ENCODE measurements around the gene AKR1A1.
"Not testable (repeated sequence)": the region's sequence is repeated elsewhere in the genome, so short reads cannot be mapped to it uniquely, and the experiment has no call there.

The AKR1A1 gene

GRCh38 chr1:45510036-45510971 is 40.3 kb upstream of the AKR1A1 start:
- TF ChIP-seq EZH2phosphoT487 (conservative IDR thresholded peaks at IDR 0.05; ENCODE audit: low read length), result no peak
- no peak for TF ChIP-seq CTCF (IDR thresholded peaks at IDR 0.05; ENCODE audit: insufficient read depth, low read length, poor library complexity, severe bottlenecking)
- H3K27ac ChIP-seq (ENCODE audit: low read depth, low read length), result no peak overlapping the region
- no peaks in the 10 kb centered on the region for H3K79me2 ChIP-seq (ENCODE audit: insufficient read depth, low read length)
- peaks cover 29% of the 10 kb centered on the region for H3F3A ChIP-seq (ENCODE audit: insufficient read depth)
- no peak overlapping the region for H2AFZ ChIP-seq (ENCODE audit: low read depth, low read length, severe bottlenecking)
- no peak overlapping the region for H3K9ac ChIP-seq (ENCODE audit: low read length)
- H3K4me3 ChIP-seq (ENCODE audit: insufficient read depth, low read length, poor library complexity, severe bottlenecking), result no peak overlapping the region
- H3K4me2 ChIP-seq (ENCODE audit: low read depth, low read length, poor library complexity, severe bottlenecking), result no peak overlapping the region
- no peaks in the 10 kb centered on the region for H3K9me3 ChIP-seq (ENCODE audit: insufficient read depth, low read length)
- peaks cover 19% of the 10 kb centered on the region for H3K36me3 ChIP-seq (ENCODE audit: low read length)
- H4K20me1 ChIP-seq (ENCODE audit: low read depth, low read length), result no peaks in the 10 kb centered on the region
- H3K27me3 ChIP-seq (ENCODE audit: low read length), result no peaks in the 10 kb centered on the region
- H3K9me2 ChIP-seq (replicated peaks; ENCODE audit: insufficient read depth, low read length), result no peaks in the 10 kb centered on the region

- Histone ChIP-seq H3K4me3 (ENCODE audit: insufficient read depth, low read length, poor library complexity, severe bottlenecking) (no peak overlapping the region), H3K4me2 (ENCODE audit: low read depth, low read length, poor library complexity, severe bottlenecking) (no peak overlapping the region), H3K9me2 (replicated peaks; ENCODE audit: insufficient read depth, low read length) (no peaks in the 10 kb centered on the region), H3K36me3 (ENCODE audit: low read length) (peaks cover 24% of the 10 kb centered on the region), H3K9me3 (ENCODE audit: insufficient read depth, low read length) (no peaks in the 10 kb centered on the region), H3K27me3 (ENCODE audit: low read length) (no peaks in the 10 kb centered on the region), H2AFZ (ENCODE audit: low read depth, low read length, severe bottlenecking) (no peak overlapping the region), H4K20me1 (ENCODE audit: low read depth, low read length) (no peaks in the 10 kb centered on the region), H3K79me2 (ENCODE audit: insufficient read depth, low read length) (peaks cover 3% of the 10 kb centered on the region; the same call in 1 of the 2 replicates), H3K9ac (ENCODE audit: low read length) (no peak overlapping the region), H3K27ac (ENCODE audit: low read depth, low read length) (no peak overlapping the region), H3F3A (ENCODE audit: insufficient read depth) (peaks cover 29% of the 10 kb centered on the region)
- TF ChIP-seq CTCF (IDR thresholded peaks at IDR 0.05; ENCODE audit: insufficient read depth, low read length, poor library complexity, severe bottlenecking) (no peak), EZH2phosphoT487 (conservative IDR thresholded peaks at IDR 0.05; ENCODE audit: low read length) (no peak)
Observed at GRCh38 chr1:45510972-45511527, 39.6 kb upstream of the AKR1A1 start.

GRCh38 chr1:45512641-45513054 is 38.0 kb upstream of the AKR1A1 start:
- Histone ChIP-seq H3K27ac (ENCODE audit: low read depth, low read length) (no peak overlapping the region), H3K36me3 (ENCODE audit: low read length) (peaks cover 27% of the 10 kb centered on the region), H4K20me1 (ENCODE audit: low read depth, low read length) (no peaks in the 10 kb centered on the region), H3K4me3 (ENCODE audit: insufficient read depth, low read length, poor library complexity, severe bottlenecking) (no peak overlapping the region), H3K9me2 (replicated peaks; ENCODE audit: insufficient read depth, low read length) (no peaks in the 10 kb centered on the region), H3K27me3 (ENCODE audit: low read length) (no peaks in the 10 kb centered on the region), H3K4me2 (ENCODE audit: low read depth, low read length, poor library complexity, severe bottlenecking) (no peak overlapping the region), H3K79me2 (ENCODE audit: insufficient read depth, low read length) (peaks cover 13% of the 10 kb centered on the region; the same call in 1 of the 2 replicates), H2AFZ (ENCODE audit: low read depth, low read length, severe bottlenecking) (no peak overlapping the region), H3K9me3 (ENCODE audit: insufficient read depth, low read length) (no peaks in the 10 kb centered on the region), H3K9ac (ENCODE audit: low read length) (no peak overlapping the region), H3F3A (ENCODE audit: insufficient read depth) (peaks cover 29% of the 10 kb centered on the region)
- TF ChIP-seq CTCF (IDR thresholded peaks at IDR 0.05; ENCODE audit: insufficient read depth, low read length, poor library complexity, severe bottlenecking), result peak; percentile 54
- TF ChIP-seq EZH2phosphoT487 (conservative IDR thresholded peaks at IDR 0.05; ENCODE audit: low read length), result no peak

- H3K4me3 ChIP-seq (ENCODE audit: insufficient read depth, low read length, poor library complexity, severe bottlenecking); H2AFZ ChIP-seq (ENCODE audit: low read depth, low read length, severe bottlenecking); H3K9ac ChIP-seq (ENCODE audit: low read length); H3K27me3 ChIP-seq (ENCODE audit: low read length); H3K4me2 ChIP-seq (ENCODE audit: low read depth, low read length, poor library complexity, severe bottlenecking); H3K9me3 ChIP-seq (ENCODE audit: insufficient read depth, low read length); H4K20me1 ChIP-seq (ENCODE audit: low read depth, low read length); H3K27ac ChIP-seq (ENCODE audit: low read depth, low read length); H3K9me2 ChIP-seq (replicated peaks; ENCODE audit: insufficient read depth, low read length): not testable (repeated sequence)
- H3K36me3 ChIP-seq (ENCODE audit: low read length), result peaks cover 30% of the 10 kb centered on the region
- peaks cover 23% of the 10 kb centered on the region for H3F3A ChIP-seq (ENCODE audit: insufficient read depth)
- H3K79me2 ChIP-seq (ENCODE audit: insufficient read depth, low read length), result peaks cover 16% of the 10 kb centered on the region
Observed at GRCh38 chr1:45513532-45514260, 36.9 kb upstream of the AKR1A1 start.

Data from SU-DHL-6 (cell line).